Measurements from ENCODE around the gene ITGA1. TPM values are rescaled to one million over a fixed set of nuclear protein-coding genes. Genes with fewer than 3 reads are reported as not detected.

ITGA1 gene
- total RNA-seq, 1 donor = 31.8 TPM

DNA sequence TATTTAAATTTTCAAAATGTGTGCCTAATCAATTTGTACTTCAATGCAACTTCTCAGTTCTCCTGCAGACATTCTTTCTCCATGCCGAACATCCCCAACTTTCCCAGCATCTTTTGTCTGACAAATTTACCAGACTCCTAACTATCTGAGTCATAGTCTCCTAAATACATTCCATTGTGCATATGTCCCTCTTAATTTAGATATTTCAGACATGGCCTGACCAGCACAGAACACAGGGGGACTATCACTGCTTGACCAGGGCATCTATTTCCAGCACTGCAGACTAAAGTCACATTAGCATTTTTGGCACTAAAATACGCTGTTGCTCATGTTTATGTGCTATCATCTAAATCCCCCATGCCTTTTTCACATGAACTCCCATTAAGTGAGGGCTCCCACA lies 71.9 kb downstream of the ITGA1 start:
- H3K36me3 ChIP-seq (ENCODE audit: insufficient read depth, low read length) = no peaks in the 10 kb centered on the region
- no peaks in the 10 kb centered on the region for H3K79me2 ChIP-seq (ENCODE audit: insufficient read depth, low read length)
- peak; percentile 78 for DNase-seq (ENCODE audit: insufficient read length, low spot score, missing footprints)
- H3K27me3 ChIP-seq (ENCODE audit: insufficient read depth, low read length) = no peaks in the 10 kb centered on the region
- H3K4me2 ChIP-seq (ENCODE audit: insufficient read depth, low read length) = peak overlapping the region; percentile 50
- H2AFZ ChIP-seq (ENCODE audit: low read length) = no peak overlapping the region
- H3K27ac ChIP-seq (ENCODE audit: low read depth, low read length) = peak overlapping the region; percentile 54
- H3K9me3 ChIP-seq (ENCODE audit: low read depth, low read length) = no peaks in the 10 kb centered on the region
- H3K4me3 ChIP-seq (ENCODE audit: insufficient read depth, low read length) = no peak overlapping the region
- H3K4me1 ChIP-seq (ENCODE audit: insufficient read depth, low read length) = peaks cover 34% of the 10 kb centered on the region
- H4K20me1 ChIP-seq (ENCODE audit: insufficient read depth, low read length) = no peaks in the 10 kb centered on the region
- TF ChIP-seq, protein P1, sequence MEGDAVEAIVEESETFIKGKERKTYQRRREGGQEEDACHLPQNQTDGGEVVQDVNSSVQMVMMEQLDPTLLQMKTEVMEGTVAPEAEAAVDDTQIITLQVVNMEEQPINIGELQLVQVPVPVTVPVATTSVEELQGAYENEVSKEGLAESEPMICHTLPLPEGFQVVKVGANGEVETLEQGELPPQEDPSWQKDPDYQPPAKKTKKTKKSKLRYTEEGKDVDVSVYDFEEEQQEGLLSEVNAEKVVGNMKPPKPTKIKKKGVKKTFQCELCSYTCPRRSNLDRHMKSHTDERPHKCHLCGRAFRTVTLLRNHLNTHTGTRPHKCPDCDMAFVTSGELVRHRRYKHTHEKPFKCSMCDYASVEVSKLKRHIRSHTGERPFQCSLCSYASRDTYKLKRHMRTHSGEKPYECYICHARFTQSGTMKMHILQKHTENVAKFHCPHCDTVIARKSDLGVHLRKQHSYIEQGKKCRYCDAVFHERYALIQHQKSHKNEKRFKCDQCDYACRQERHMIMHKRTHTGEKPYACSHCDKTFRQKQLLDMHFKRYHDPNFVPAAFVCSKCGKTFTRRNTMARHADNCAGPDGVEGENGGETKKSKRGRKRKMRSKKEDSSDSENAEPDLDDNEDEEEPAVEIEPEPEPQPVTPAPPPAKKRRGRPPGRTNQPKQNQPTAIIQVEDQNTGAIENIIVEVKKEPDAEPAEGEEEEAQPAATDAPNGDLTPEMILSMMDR (IDR thresholded peaks at IDR 0.05; ENCODE audit: extremely low read depth, low read depth, low read length) = no peak

DNA sequence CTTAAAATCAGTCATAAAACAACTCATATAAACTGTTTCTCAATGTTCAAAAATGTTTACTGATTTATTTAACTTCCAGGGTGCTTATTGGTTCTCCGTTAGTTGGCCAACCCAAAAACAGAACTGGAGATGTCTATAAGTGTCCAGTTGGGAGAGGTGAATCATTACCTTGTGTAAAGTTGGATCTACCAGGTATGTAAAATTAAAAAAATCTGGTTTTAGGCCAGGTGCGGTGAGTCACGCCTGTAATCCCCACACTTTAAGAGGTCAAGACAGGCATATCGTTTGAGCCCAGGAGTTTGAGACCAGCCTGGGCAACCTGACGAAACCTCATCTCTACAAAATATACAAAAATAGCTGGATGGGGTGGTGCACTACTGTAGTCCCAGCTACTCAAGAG lies 73.7 kb downstream of the ITGA1 start:
- H3K79me2 ChIP-seq (ENCODE audit: insufficient read depth, low read length) = no peaks in the 10 kb centered on the region
- no peaks in the 10 kb centered on the region for H3K36me3 ChIP-seq (ENCODE audit: insufficient read depth, low read length)
- H3K4me3 ChIP-seq (ENCODE audit: insufficient read depth, low read length) = no peak overlapping the region
- no peak for DNase-seq (ENCODE audit: insufficient read length, low spot score, missing footprints)
- no peaks in the 10 kb centered on the region for H4K20me1 ChIP-seq (ENCODE audit: insufficient read depth, low read length)
- H2AFZ ChIP-seq (ENCODE audit: low read length) = no peak overlapping the region
- peaks cover 29% of the 10 kb centered on the region for H3K4me1 ChIP-seq (ENCODE audit: insufficient read depth, low read length)
- TF ChIP-seq, protein P1 (IDR thresholded peaks at IDR 0.05; ENCODE audit: extremely low read depth, low read depth, low read length) = no peak
- H3K27ac ChIP-seq (ENCODE audit: low read depth, low read length) = no peak overlapping the region
- H3K9me3 ChIP-seq (ENCODE audit: low read depth, low read length) = no peaks in the 10 kb centered on the region
- H3K4me2 ChIP-seq (ENCODE audit: insufficient read depth, low read length) = no peak overlapping the region
- H3K27me3 ChIP-seq (ENCODE audit: insufficient read depth, low read length) = no peaks in the 10 kb centered on the region

GRCh38 chr5:52863715-52864290 lies 76.1 kb downstream of the ITGA1 start:
- H3K27ac ChIP-seq (ENCODE audit: low read depth, low read length) = no peak overlapping the region
- no peaks in the 10 kb centered on the region for H3K79me2 ChIP-seq (ENCODE audit: insufficient read depth, low read length)
- no peaks in the 10 kb centered on the region for H3K9me3 ChIP-seq (ENCODE audit: low read depth, low read length)
- no peaks in the 10 kb centered on the region for H3K36me3 ChIP-seq (ENCODE audit: insufficient read depth, low read length)
- no peaks in the 10 kb centered on the region for H4K20me1 ChIP-seq (ENCODE audit: insufficient read depth, low read length)
- H3K4me2 ChIP-seq (ENCODE audit: insufficient read depth, low read length) = peak overlapping the region; percentile 16
- TF ChIP-seq, protein P1 (IDR thresholded peaks at IDR 0.05; ENCODE audit: extremely low read depth, low read depth, low read length) = no peak
- H3K27me3 ChIP-seq (ENCODE audit: insufficient read depth, low read length) = no peaks in the 10 kb centered on the region
- peaks cover 22% of the 10 kb centered on the region for H3K4me1 ChIP-seq (ENCODE audit: insufficient read depth, low read length)
- peak; percentile 39 for DNase-seq (ENCODE audit: insufficient read length, low spot score, missing footprints)
- no peak overlapping the region for H3K4me3 ChIP-seq (ENCODE audit: insufficient read depth, low read length)
- H2AFZ ChIP-seq (ENCODE audit: low read length) = peak overlapping the region; percentile 20

DNA sequence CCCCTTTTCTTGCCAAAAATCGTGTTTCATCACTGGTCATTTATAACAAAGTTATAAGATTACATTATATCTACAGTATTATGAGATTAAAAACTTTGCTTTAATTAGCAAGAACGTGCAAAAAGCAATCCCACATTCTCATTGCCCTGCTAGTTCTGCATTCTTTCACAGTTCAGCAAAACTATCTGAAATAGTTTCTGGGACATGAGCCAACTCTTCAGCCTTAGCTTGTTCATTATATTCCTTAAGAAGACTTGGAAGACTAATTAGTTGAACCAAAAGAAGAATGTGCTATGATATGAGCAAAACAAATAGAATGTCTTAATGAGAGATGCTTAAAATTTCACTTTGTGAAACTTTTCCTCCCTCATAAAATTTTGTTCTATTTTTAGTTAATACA lies 76.7 kb downstream of the ITGA1 start:
- peak overlapping the region; percentile 20 for H2AFZ ChIP-seq (ENCODE audit: low read length)
- no peak for DNase-seq (ENCODE audit: insufficient read length, low spot score, missing footprints)
- peak overlapping the region; percentile 16 for H3K4me2 ChIP-seq (ENCODE audit: insufficient read depth, low read length)

More for the DNA sequence above, 76.7 kb downstream of the ITGA1 start:
- H3K79me2 ChIP-seq (ENCODE audit: insufficient read depth, low read length) = no peaks in the 10 kb centered on the region
- no peaks in the 10 kb centered on the region for H3K36me3 ChIP-seq (ENCODE audit: insufficient read depth, low read length)
- H4K20me1 ChIP-seq (ENCODE audit: insufficient read depth, low read length) = no peaks in the 10 kb centered on the region
- H3K27me3 ChIP-seq (ENCODE audit: insufficient read depth, low read length) = no peaks in the 10 kb centered on the region
- peaks cover 19% of the 10 kb centered on the region for H3K4me1 ChIP-seq (ENCODE audit: insufficient read depth, low read length)
- no peak overlapping the region for H3K27ac ChIP-seq (ENCODE audit: low read depth, low read length)
- H3K4me3 ChIP-seq (ENCODE audit: insufficient read depth, low read length) = no peak overlapping the region
- no peaks in the 10 kb centered on the region for H3K9me3 ChIP-seq (ENCODE audit: low read depth, low read length)
- TF ChIP-seq, protein P1 (IDR thresholded peaks at IDR 0.05; ENCODE audit: extremely low read depth, low read depth, low read length) = no peak

Data from osteoblast (primary cell).